PFSK-1 (cell line): ENCODE results near the gene STAC3.

Experiments used
- FOXP2 ChIP-seq: optimal IDR thresholded peaks from 2 replicates; pipeline ENCODE3; 2011; ENCODE audit warnings: borderline replicate concordance, control low read depth, inconsistent platforms; ENCODE audit not compliant: insufficient read depth; ENCODE audit errors: extremely low read length, extremely low read depth
- POLR2AphosphoS5 ChIP-seq: IDR thresholded peaks from 2 replicates; pipeline ENCODE4 v1.6.1; 2012; ENCODE audit warnings: low read depth, mild to moderate bottlenecking, control low read depth, low read length, moderate library complexity
- REST ChIP-seq, 2 experiments: IDR thresholded peaks; 2 replicates each; pipeline versions ENCODE4 v1.6.1 to v1.8.0; 2011 to 2012; ENCODE audit warnings: low read depth in 2 of 2, low read length in 2 of 2, control low read depth in 1 of 2, inconsistent platforms in 1 of 2, mild to moderate bottlenecking in 1 of 2, moderate library complexity in 1 of 2; ENCODE audit not compliant: insufficient read depth in 1 of 2
- SIN3A ChIP-seq: IDR thresholded peaks from 2 replicates; pipeline ENCODE4 v1.6.1; 2012; ENCODE audit warnings: mild to moderate bottlenecking, low read length, moderate library complexity, borderline replicate concordance; ENCODE audit not compliant: insufficient read depth
- TAF1 ChIP-seq: IDR thresholded peaks from 2 replicates; pipeline ENCODE4 v1.6.1; 2012; ENCODE audit warnings: low read length, control low read depth, borderline replicate concordance; ENCODE audit not compliant: insufficient read depth

The STAC3 gene

DNA sequence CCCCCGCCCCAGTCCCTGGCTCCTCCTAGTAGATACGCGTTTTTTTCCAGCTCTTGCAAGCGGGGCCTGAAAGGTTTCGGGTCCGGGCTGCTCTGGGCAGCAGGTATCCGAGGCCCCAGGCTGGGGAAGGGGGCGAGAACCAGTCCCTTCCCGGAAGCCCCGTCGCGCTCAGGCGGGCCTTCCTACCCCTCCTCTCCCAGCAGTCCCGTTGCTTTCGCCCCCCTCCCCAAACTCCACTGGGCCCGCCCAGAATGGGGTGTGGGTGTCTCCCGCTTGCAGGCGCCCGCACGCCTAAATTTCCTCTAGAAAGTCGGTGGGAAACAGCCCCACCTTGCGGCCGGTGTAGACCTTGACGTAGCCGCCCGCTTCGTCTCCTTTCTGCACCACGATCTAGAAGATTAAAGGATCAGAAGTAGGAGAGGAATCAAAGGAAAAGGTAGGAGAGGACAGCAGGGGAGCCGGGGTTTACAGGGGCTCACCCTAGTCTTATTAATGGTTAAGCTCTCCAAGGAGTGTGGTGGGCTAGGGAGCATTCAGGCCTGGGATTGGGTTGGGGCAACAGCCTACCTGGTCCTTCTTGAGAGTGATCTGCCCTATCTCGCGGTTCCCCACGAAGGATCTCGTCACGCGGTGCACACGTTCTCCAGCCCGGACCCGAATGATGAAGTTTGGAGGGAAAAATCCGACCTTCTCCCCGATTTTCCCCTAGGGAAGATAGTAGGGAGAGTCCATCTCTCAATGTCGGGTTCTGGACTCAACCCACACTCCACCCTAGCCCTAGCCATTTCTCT is 7.3 kb downstream of the STAC3 start:
- TF ChIP-seq TAF1: no peak

GRCh38 chr12:57242691-57243454 is 8.1 kb downstream of the STAC3 start:
- TF ChIP-seq REST (IDR thresholded peaks at IDR 0.05; ENCODE audit: insufficient read depth in 1 of 2, low read depth in 2 of 2, low read length in 2 of 2) (no peak), POLR2AphosphoS5 (no peak), SIN3A (no peak), TAF1 (no peak), FOXP2 (no peak)

GRCh38 chr12:57242329-57242690 is 8.7 kb downstream of the STAC3 start:
- TF ChIP-seq TAF1: no peak
- no peak for TF ChIP-seq SIN3A
- TF ChIP-seq FOXP2: no peak
- no peak for TF ChIP-seq REST (IDR thresholded peaks at IDR 0.05; ENCODE audit: insufficient read depth in 1 of 2, low read depth in 2 of 2, low read length in 2 of 2)
- no peak for TF ChIP-seq POLR2AphosphoS5

DNA sequence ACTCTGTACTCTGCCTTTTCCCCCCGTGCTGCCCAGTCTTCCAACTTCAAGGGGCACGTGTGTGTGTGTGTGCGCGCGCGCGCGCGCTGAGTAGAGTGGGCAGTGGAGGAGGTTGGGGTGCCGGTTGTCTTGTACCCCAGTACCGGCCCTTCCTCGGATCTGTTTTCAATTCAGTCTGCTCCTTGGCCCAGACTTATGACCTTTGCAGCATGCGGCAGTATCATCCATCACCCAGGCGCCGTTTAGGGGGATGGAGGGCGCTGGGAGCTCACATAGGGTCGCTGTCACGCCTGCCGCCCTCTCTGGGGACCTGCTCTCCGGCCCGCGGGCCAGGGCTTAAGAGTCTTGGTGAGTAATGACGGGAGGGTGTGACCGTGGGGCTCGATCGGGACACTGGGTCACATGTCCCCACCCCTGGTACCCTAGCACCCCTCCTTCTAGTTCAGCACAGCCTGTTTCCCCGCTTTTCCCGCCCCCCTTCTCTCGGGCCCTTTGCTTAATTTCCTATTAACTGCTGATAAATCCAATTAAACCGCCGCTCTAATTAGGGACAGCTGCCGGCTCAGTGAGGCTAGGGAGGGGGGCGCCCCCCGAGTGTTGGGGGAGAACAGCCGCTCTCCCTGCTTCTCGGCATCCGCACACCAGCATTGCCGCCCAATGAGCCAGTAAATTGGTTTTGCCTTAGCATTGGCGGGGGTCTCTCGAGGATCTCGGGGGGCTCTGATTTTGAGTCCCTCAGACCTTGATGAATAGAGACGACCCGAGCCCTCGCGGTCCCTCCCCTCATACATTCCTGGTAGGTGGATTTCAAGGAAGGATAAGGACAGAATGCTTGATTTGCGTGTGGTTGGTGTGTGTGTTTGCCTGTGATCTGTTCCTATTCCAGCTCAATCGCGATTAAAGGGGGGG is 9.3 kb downstream of the STAC3 start:
- TF ChIP-seq FOXP2: no peak
- TF ChIP-seq POLR2AphosphoS5: no peak
- TF ChIP-seq REST (IDR thresholded peaks at IDR 0.05; ENCODE audit: insufficient read depth in 1 of 2, low read depth in 2 of 2, low read length in 2 of 2): no peak
- no peak for TF ChIP-seq SIN3A
- TF ChIP-seq TAF1: no peak

DNA sequence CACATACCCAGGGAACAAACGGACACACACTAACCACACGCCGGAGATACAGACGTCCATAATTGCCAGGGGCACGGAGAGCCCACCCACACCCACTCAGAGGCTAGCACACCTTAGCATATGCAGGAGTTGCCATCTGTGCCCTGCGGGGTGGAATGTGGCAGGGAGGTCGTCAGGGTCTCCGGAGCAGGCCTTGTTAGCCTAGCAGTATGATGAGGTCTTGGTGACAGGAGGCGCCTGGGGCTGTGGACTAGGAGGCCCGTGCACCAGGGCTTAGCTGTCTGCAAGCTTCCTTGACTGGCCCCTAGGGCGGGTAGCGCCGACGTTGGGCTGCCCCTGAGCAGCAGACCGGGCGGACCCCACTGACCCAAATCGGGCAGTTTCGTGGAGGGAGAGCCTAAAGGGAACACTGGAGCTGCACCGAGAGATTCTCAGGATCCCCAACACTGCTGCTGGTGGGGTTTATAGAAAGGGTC is 10.0 kb downstream of the STAC3 start:
- TF ChIP-seq REST (IDR thresholded peaks at IDR 0.05; ENCODE audit: insufficient read depth in 1 of 2, low read depth in 2 of 2, low read length in 2 of 2) (no peak), SIN3A (no peak), FOXP2 (no peak), TAF1 (no peak), POLR2AphosphoS5 (no peak)
